RCC 7860 (cell line): ENCODE data around the gene CGB7.
A peak's percentile ranks its signal among the peaks of the same experiment; 100 is the strongest.
"Not testable (repeated sequence)": the region's sequence is repeated elsewhere in the genome, so short reads cannot be mapped to it uniquely, and the experiment has no call there.

Source experiments
- DNase-seq: peaks from one replicate; pipeline ENCODE4 v3.0.0-alpha.2; 2015; ENCODE audit warnings: low spot score
- FAIRE-seq: peaks from 2 replicates; lab custom pipeline; 2012; peaks lifted over from hg19 to GRCh38; lab: Jason Lieb, UNC

Gene CGB7

GRCh38 chr19:49043548-49043947 lies 14.0 kb downstream of the CGB7 start, which contains the start of gene CGB5:
Gene CGB5, plus strand, starts transcription at chr19:49043848. Its CDS starts 362 bp downstream, at chr19:49044210.
- FAIRE-seq, DNase-seq: not testable (repeated sequence)

GRCh38 chr19:49042666-49043065 lies 14.9 kb downstream of the CGB7 start:
- not testable (repeated sequence) for FAIRE-seq, DNase-seq

- DNase-seq = peak; percentile 60
- FAIRE-seq = no peak
These were observed 15.4 kb downstream of the CGB7 start for GRCh38 chr19:49042177-49042576.

GRCh38 chr19:49039736-49040135 lies 17.8 kb downstream of the CGB7 start:
- DNase-seq, FAIRE-seq: not testable (repeated sequence)

- peak; percentile 79 for FAIRE-seq
- peak; percentile 90 for DNase-seq
These were observed 18.8 kb downstream of the CGB7 start for GRCh38 chr19:49038557-49039276.

GRCh38 chr19:49038111-49038510 lies 19.4 kb downstream of the CGB7 start:
- FAIRE-seq, DNase-seq: not testable (repeated sequence)

- DNase-seq = not testable (repeated sequence)
These were observed 20.7 kb downstream of the CGB7 start, which contains the start of gene CGB1 for GRCh38 chr19:49036815-49037214. Gene CGB1, minus strand, starts transcription at chr19:49036895. Its CDS starts 184 bp downstream, at chr19:49036711.

GRCh38 chr19:49031642-49032301 lies 25.8 kb downstream of the CGB7 start, which contains the start of gene CGB2:
Gene CGB2, plus strand, starts transcription at chr19:49031890. Its CDS starts 206 bp downstream, at chr19:49032096.
- not testable (repeated sequence) for DNase-seq, FAIRE-seq

More at GRCh38 chr19:49036815-49037214, 20.7 kb downstream of the CGB7 start, which contains the start of gene CGB1:
- not testable (repeated sequence) for FAIRE-seq

GRCh38 chr19:49030323-49030722 lies 27.2 kb downstream of the CGB7 start:
- not testable (repeated sequence) for DNase-seq, FAIRE-seq

- not testable (repeated sequence) for FAIRE-seq
- DNase-seq = peak; percentile 49
These were observed 27.8 kb downstream of the CGB7 start for GRCh38 chr19:49029749-49030148.

GRCh38 chr19:49028686-49029085 lies 28.9 kb downstream of the CGB7 start:
- DNase-seq, FAIRE-seq: not testable (repeated sequence)

- FAIRE-seq = not testable (repeated sequence)
- peak; percentile 22 for DNase-seq
These were observed 31.9 kb downstream of the CGB7 start for GRCh38 chr19:49025599-49025998.

GRCh38 chr19:49025088-49025487 lies 32.5 kb downstream of the CGB7 start:
- FAIRE-seq = not testable (repeated sequence)

GRCh38 chr19:49024233-49024632 lies 33.3 kb downstream of the CGB7 start, which contains the start of gene CGB3:
Gene CGB3, minus strand, starts transcription at chr19:49024333. Its CDS starts 362 bp downstream, at chr19:49023971.
- DNase-seq, FAIRE-seq: not testable (repeated sequence)

More at GRCh38 chr19:49025088-49025487, 32.5 kb downstream of the CGB7 start:
- not testable (repeated sequence) for DNase-seq

- FAIRE-seq = no peak
These were observed 35.4 kb downstream of the CGB7 start for GRCh38 chr19:49022116-49022515.

GRCh38 chr19:49020931-49021895 lies 36.3 kb downstream of the CGB7 start:
- DNase-seq (peak; percentile 91), FAIRE-seq (peak; percentile 46)

More at GRCh38 chr19:49022116-49022515, 35.4 kb downstream of the CGB7 start:
- DNase-seq = no peak

- DNase-seq (no peak), FAIRE-seq (no peak)
These were observed 37.2 kb downstream of the CGB7 start for GRCh38 chr19:49020342-49020741.

GRCh38 chr19:49019242-49019932 lies 38.2 kb downstream of the CGB7 start:
- FAIRE-seq (no peak), DNase-seq (no peak)
